Stimulated activated CD8-positive, alpha-beta memory T cell treated with anti-CD3 and anti-CD28 coated beads, Interleukin-2, amount 100 ng/mL, for 48 hours (primary cell): ENCODE results near the gene TMEM184C.

Source experiments
- DNase-seq, 2 donors: peaks; one replicate each; pipeline ENCODE4 v3.0.0-alpha.2; 2020; ENCODE audit warnings: low read depth in 2 of 2

TMEM184C gene

GRCh38 chr4:147599769-147600168 is 17.4 kb upstream of the TMEM184C start:
- DNase-seq, result no peak

- no peak for DNase-seq
Observed at GRCh38 chr4:147605499-147605898, 11.7 kb upstream of the TMEM184C start.

GRCh38 chr4:147607471-147607870 is 9.7 kb upstream of the TMEM184C start:
- DNase-seq, result no peak

GRCh38 chr4:147610686-147611085 is 6.5 kb upstream of the TMEM184C start:
- DNase-seq, result no peak

GRCh38 chr4:147616849-147617172 is 386 bp upstream of the TMEM184C start:
- DNase-seq, result no peak

- no peak for DNase-seq
Observed at GRCh38 chr4:147617841-147618691, 869 bp downstream of the TMEM184C start.

- DNase-seq, result no peak
Observed at GRCh38 chr4:147620315-147620714, 3.1 kb downstream of the TMEM184C start.

GRCh38 chr4:147625733-147626132 is 8.5 kb downstream of the TMEM184C start:
- DNase-seq, result no peak

GRCh38 chr4:147626903-147627302 is 9.7 kb downstream of the TMEM184C start:
- no peak for DNase-seq

- no peak for DNase-seq
Observed at GRCh38 chr4:147628415-147628814, 11.2 kb downstream of the TMEM184C start.

- no peak for DNase-seq
Observed at GRCh38 chr4:147629783-147630730, 12.9 kb downstream of the TMEM184C start.

GRCh38 chr4:147633113-147633512 is 15.9 kb downstream of the TMEM184C start:
- no peak for DNase-seq

- no peak for DNase-seq
Observed at GRCh38 chr4:147633643-147634042, 16.4 kb downstream of the TMEM184C start.

- no peak for DNase-seq
Observed at GRCh38 chr4:147635348-147635747, 18.2 kb downstream of the TMEM184C start.

- no peak for DNase-seq
Observed at GRCh38 chr4:147638365-147638764, 21.2 kb downstream of the TMEM184C start.

- no peak for DNase-seq
Observed at GRCh38 chr4:147638942-147639341, 21.7 kb downstream of the TMEM184C start.

GRCh38 chr4:147639388-147639787 is 22.2 kb downstream of the TMEM184C start:
- DNase-seq, result no peak

GRCh38 chr4:147640331-147640730 is 23.1 kb downstream of the TMEM184C start:
- no peak for DNase-seq

- no peak for DNase-seq
Observed at GRCh38 chr4:147643616-147644015, 26.4 kb downstream of the TMEM184C start.

- DNase-seq, result no peak
Observed at GRCh38 chr4:147644471-147644870, 27.3 kb downstream of the TMEM184C start.

GRCh38 chr4:147645099-147645498 is 27.9 kb downstream of the TMEM184C start:
- no peak for DNase-seq

GRCh38 chr4:147648656-147649055 is 31.5 kb downstream of the TMEM184C start:
- DNase-seq, result no peak

- DNase-seq, result no peak
Observed at GRCh38 chr4:147651563-147651962, 34.4 kb downstream of the TMEM184C start.
